H1 (cell line): ENCODE results near the gene CDK5RAP2.

Experiments used
- CEBPB ChIP-seq: IDR thresholded peaks from 2 replicates; pipeline ENCODE4 v1.6.1; 2012; ENCODE audit warnings: low read depth, low read length
- EP300 ChIP-seq, 2 experiments: IDR thresholded peaks; 1 replicate in 1 of 2; 2 replicates in 1 of 2; pipeline ENCODE4 v1.6.1; 2011 to 2012; ENCODE audit warnings: low read depth in 2 of 2, low read length in 2 of 2, mild to moderate bottlenecking in 2 of 2, borderline replicate concordance in 1 of 2, inconsistent platforms in 1 of 2, moderate library complexity in 1 of 2
- EZH2 ChIP-seq: fragments of 200-600 bp; sonication (generic); IDR thresholded peaks from 2 replicates; pipeline ENCODE4 v1.7.1; 2012; ENCODE audit warnings: low read depth, mild to moderate bottlenecking, moderate library complexity, low read length, inconsistent platforms; ENCODE audit not compliant: severe bottlenecking
- GABPA ChIP-seq: IDR thresholded peaks from 2 replicates; pipeline ENCODE4 v1.6.1; 2011; ENCODE audit warnings: mild to moderate bottlenecking, low read length, moderate library complexity, borderline replicate concordance; ENCODE audit not compliant: insufficient read depth
- MAFK ChIP-seq: IDR thresholded peaks from 2 replicates; pipeline ENCODE4 v1.6.1; 2012; ENCODE audit warnings: low read depth, mild to moderate bottlenecking, improper control_type of control experiment, low read length
- NRF1 ChIP-seq: IDR thresholded peaks from 2 replicates; pipeline ENCODE4 v1.6.1; 2011; ENCODE audit warnings: mild to moderate bottlenecking, low read depth, low read length, improper control_type of control experiment
- POLR2A ChIP-seq, 2 experiments: IDR thresholded peaks; 1 replicate in 1 of 2; 2 replicates in 1 of 2; pipeline ENCODE4 v1.6.1; 2011; ENCODE audit warnings: low read depth in 2 of 2, low read length in 2 of 2, mild to moderate bottlenecking in 2 of 2; ENCODE audit errors: control extremely low read depth in 1 of 2
- POLR2AphosphoS5 ChIP-seq: IDR thresholded peaks from 2 replicates; pipeline ENCODE4 v1.6.1; 2011; ENCODE audit warnings: low read depth, low read length
- RBBP5 ChIP-seq: IDR thresholded peaks from 2 replicates; pipeline ENCODE4 v1.7.1; 2012; ENCODE audit warnings: low read depth, mild to moderate bottlenecking, inconsistent platforms, low read length, moderate library complexity, borderline replicate concordance
- SP1 ChIP-seq: IDR thresholded peaks from 2 replicates; pipeline ENCODE4 v1.6.1; 2011; ENCODE audit warnings: low read depth, low read length
- SUZ12 ChIP-seq: fragments of 200-600 bp; sonication (generic); IDR thresholded peaks from 2 replicates; pipeline ENCODE4 v1.6.1; 2012; ENCODE audit warnings: mild to moderate bottlenecking, inconsistent platforms, low read length, moderate library complexity, mixed read lengths
- TAF1 ChIP-seq: IDR thresholded peaks from 2 replicates; pipeline ENCODE4 v1.6.1; 2011; ENCODE audit warnings: mild to moderate bottlenecking, low read depth, low read length
- TF ChIP-seq, protein P1 (sequence below), 3 experiments: IDR thresholded peaks; 1 replicate in 2 of 3; 2 replicates in 1 of 3; pipeline versions ENCODE4 v1.5.1 to v1.6.1; 2011; ENCODE audit warnings: low read length in 3 of 3, mild to moderate bottlenecking in 3 of 3, inconsistent platforms in 2 of 3, low read depth in 1 of 3, moderate library complexity in 1 of 3; ENCODE audit not compliant: insufficient read depth in 1 of 3; ENCODE audit errors: control extremely low read depth in 1 of 3

DNA sequence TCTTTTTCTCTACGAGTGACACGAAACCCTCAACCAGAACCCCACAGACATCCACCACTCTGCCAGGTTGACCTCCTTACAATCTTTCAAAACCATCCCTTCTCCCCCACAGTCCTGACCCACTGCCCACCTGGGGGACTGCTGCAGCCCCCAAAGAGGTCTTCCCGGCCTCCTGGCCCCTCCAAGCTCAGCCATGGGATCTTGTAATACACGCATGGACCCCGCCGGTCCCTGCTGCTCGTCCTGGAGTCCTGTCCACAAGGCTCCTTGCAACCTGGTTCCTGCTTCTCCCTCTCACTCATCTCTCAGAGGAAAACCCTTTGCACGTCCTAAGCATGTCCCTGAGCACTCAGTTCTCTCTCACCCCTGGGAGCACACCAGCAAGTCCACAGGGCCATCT lies 187.3 kb downstream of the CDK5RAP2 start:
- no peak for TF ChIP-seq GABPA
- TF ChIP-seq POLR2AphosphoS5, result no peak
- TF ChIP-seq POLR2A (IDR thresholded peaks at IDR 0.05; ENCODE audit: control extremely low read depth in 1 of 2, low read depth in 2 of 2, low read length in 2 of 2), result no peak
- TF ChIP-seq, protein P1, sequence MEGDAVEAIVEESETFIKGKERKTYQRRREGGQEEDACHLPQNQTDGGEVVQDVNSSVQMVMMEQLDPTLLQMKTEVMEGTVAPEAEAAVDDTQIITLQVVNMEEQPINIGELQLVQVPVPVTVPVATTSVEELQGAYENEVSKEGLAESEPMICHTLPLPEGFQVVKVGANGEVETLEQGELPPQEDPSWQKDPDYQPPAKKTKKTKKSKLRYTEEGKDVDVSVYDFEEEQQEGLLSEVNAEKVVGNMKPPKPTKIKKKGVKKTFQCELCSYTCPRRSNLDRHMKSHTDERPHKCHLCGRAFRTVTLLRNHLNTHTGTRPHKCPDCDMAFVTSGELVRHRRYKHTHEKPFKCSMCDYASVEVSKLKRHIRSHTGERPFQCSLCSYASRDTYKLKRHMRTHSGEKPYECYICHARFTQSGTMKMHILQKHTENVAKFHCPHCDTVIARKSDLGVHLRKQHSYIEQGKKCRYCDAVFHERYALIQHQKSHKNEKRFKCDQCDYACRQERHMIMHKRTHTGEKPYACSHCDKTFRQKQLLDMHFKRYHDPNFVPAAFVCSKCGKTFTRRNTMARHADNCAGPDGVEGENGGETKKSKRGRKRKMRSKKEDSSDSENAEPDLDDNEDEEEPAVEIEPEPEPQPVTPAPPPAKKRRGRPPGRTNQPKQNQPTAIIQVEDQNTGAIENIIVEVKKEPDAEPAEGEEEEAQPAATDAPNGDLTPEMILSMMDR (IDR thresholded peaks at IDR 0.05; ENCODE audit: control extremely low read depth in 1 of 3, insufficient read depth in 1 of 3, low read depth in 1 of 3, low read length in 3 of 3), result no peak
- no peak for TF ChIP-seq RBBP5
- no peak for TF ChIP-seq EZH2
- no peak for TF ChIP-seq CEBPB
- no peak for TF ChIP-seq NRF1
- TF ChIP-seq MAFK, result no peak
- no peak for TF ChIP-seq SP1
- TF ChIP-seq EP300 (IDR thresholded peaks at IDR 0.05; ENCODE audit: borderline replicate concordance in 1 of 2, low read depth in 2 of 2, low read length in 2 of 2), result no peak
- TF ChIP-seq TAF1, result no peak
- TF ChIP-seq SUZ12, result no peak
